ENCODE results near the gene ARSI.
A peak's percentile ranks its signal among the peaks of the same experiment; 100 is the strongest.

ARSI gene

GRCh38 chr5:150303070-150303615, 438 bp upstream of the ARSI start:
- H3K4ac ChIP-seq (ENCODE audit: low read length), result no peak overlapping the region
- H4K91ac ChIP-seq (ENCODE audit: low read depth, low read length, poor library complexity), result no peak overlapping the region
- no peak overlapping the region for H2BK5ac ChIP-seq (ENCODE audit: low read length)
- H2BK12ac ChIP-seq (ENCODE audit: low read length), result no peak overlapping the region
- H4K8ac ChIP-seq (ENCODE audit: low read depth, low read length), result no peak overlapping the region
- no peak overlapping the region for H2BK120ac ChIP-seq (ENCODE audit: low read depth, low read length)
- peak overlapping the region; percentile 46 for H2AFZ ChIP-seq (ENCODE audit: low read length)
- DNase-seq (ENCODE audit: low spot score), result no peak
- H3K4me2 ChIP-seq (ENCODE audit: insufficient read depth, low read length, poor library complexity, severe bottlenecking), result peak overlapping the region; percentile 85
- H3K9me3 ChIP-seq (replicated peaks in 1 of 2; ENCODE audit: control insufficient read depth in 2 of 2, insufficient read depth in 1 of 2, low read depth in 1 of 2, low read length in 2 of 2), result no peaks in the 10 kb centered on the region
- no peak overlapping the region for H3K23ac ChIP-seq (ENCODE audit: low read depth, low read length, poor library complexity)
- no CpG with 5 or more reads among the region's 16 CpGs for WGBS, 2 donors (ENCODE audit: extremely low coverage in 2 of 2, insufficient read length in 2 of 2, insufficient replicate concordance in 1 of 2)
- peak overlapping the region; percentile 14 for H3K27ac ChIP-seq (replicated peaks; ENCODE audit: low read length)
- H3K14ac ChIP-seq (ENCODE audit: low read length), result no peak overlapping the region
- no peaks in the 10 kb centered on the region for H3K79me1 ChIP-seq (ENCODE audit: low read depth, low read length)
- H3K4me3 ChIP-seq (ENCODE audit: low read length in 2 of 2), result peak overlapping the region in 1 of 2 donors; percentile 15
- H3K18ac ChIP-seq (ENCODE audit: low read length), result peak overlapping the region; percentile 38
- H3K4me1 ChIP-seq (ENCODE audit: control insufficient read depth in 2 of 2, insufficient read depth in 1 of 2, low read depth in 1 of 2, low read length in 2 of 2), result peaks cover 21 to 36% of the 10 kb centered on the region in 2 donors
- no peaks in the 10 kb centered on the region for H3K27me3 ChIP-seq (ENCODE audit: control insufficient read depth in 3 of 3, insufficient read depth in 3 of 3, low read depth in 1 of 3, low read length in 3 of 3)
- no peaks in the 10 kb centered on the region for H3K36me3 ChIP-seq (replicated peaks in 1 of 2; ENCODE audit: control insufficient read depth in 2 of 2, insufficient read depth in 2 of 2, low read length in 2 of 2)
- no peak overlapping the region for H2AK5ac ChIP-seq (ENCODE audit: low read depth, low read length)
- no peak overlapping the region for H3K9ac ChIP-seq (ENCODE audit: low read depth, low read length, poor library complexity)
- H2BK15ac ChIP-seq (ENCODE audit: low read length), result no peak overlapping the region

- peak overlapping the region; percentile 32 for H2BK15ac ChIP-seq (ENCODE audit: low read length)
- H3K4me3 ChIP-seq (ENCODE audit: low read length in 2 of 2), result peak overlapping the region in 1 of 2 donors; percentile 60
- peak overlapping the region; percentile 85 for H3K4me2 ChIP-seq (ENCODE audit: insufficient read depth, low read length, poor library complexity, severe bottlenecking)
- no peak overlapping the region for H2BK5ac ChIP-seq (ENCODE audit: low read length)
- peaks cover 21 to 36% of the 10 kb centered on the region in 2 donors for H3K4me1 ChIP-seq (ENCODE audit: control insufficient read depth in 2 of 2, insufficient read depth in 1 of 2, low read depth in 1 of 2, low read length in 2 of 2)
- no peak overlapping the region for H4K8ac ChIP-seq (ENCODE audit: low read depth, low read length)
- no peak overlapping the region for H2BK120ac ChIP-seq (ENCODE audit: low read depth, low read length)
- no peak overlapping the region for H4K91ac ChIP-seq (ENCODE audit: low read depth, low read length, poor library complexity)
- no peak overlapping the region for H3K27ac ChIP-seq (replicated peaks; ENCODE audit: low read length)
- WGBS, 2 donors (ENCODE audit: extremely low coverage in 2 of 2, insufficient read length in 2 of 2, insufficient replicate concordance in 1 of 2), result no CpG with 5 or more reads among the region's 22 CpGs
- H3K79me1 ChIP-seq (ENCODE audit: low read depth, low read length), result no peaks in the 10 kb centered on the region
- no peak overlapping the region for H2BK12ac ChIP-seq (ENCODE audit: low read length)
- H3K23ac ChIP-seq (ENCODE audit: low read depth, low read length, poor library complexity), result peak overlapping the region; percentile 14
- H3K14ac ChIP-seq (ENCODE audit: low read length), result no peak overlapping the region
- H3K4ac ChIP-seq (ENCODE audit: low read length), result no peak overlapping the region
- H2AFZ ChIP-seq (ENCODE audit: low read length), result no peak overlapping the region
- H3K27me3 ChIP-seq (ENCODE audit: control insufficient read depth in 3 of 3, insufficient read depth in 3 of 3, low read depth in 1 of 3, low read length in 3 of 3), result no peaks in the 10 kb centered on the region
- H3K18ac ChIP-seq (ENCODE audit: low read length), result peak overlapping the region; percentile 88
- no peak overlapping the region for H2AK5ac ChIP-seq (ENCODE audit: low read depth, low read length)
- no peaks in the 10 kb centered on the region for H3K9me3 ChIP-seq (replicated peaks in 1 of 2; ENCODE audit: control insufficient read depth in 2 of 2, insufficient read depth in 1 of 2, low read depth in 1 of 2, low read length in 2 of 2)
- DNase-seq (ENCODE audit: low spot score), result no peak
- H3K9ac ChIP-seq (ENCODE audit: low read depth, low read length, poor library complexity), result peak overlapping the region; percentile 46
- H3K36me3 ChIP-seq (replicated peaks in 1 of 2; ENCODE audit: control insufficient read depth in 2 of 2, insufficient read depth in 2 of 2, low read length in 2 of 2), result no peaks in the 10 kb centered on the region
Observed at GRCh38 chr5:150301901-150302300, 804 bp downstream of the ARSI start.

GRCh38 chr5:150301170-150301505, 1.6 kb downstream of the ARSI start:
- Histone ChIP-seq H3K9ac (ENCODE audit: low read depth, low read length, poor library complexity) (no peak overlapping the region), H2BK5ac (ENCODE audit: low read length) (no peak overlapping the region), H3K27me3 (ENCODE audit: control insufficient read depth in 3 of 3, insufficient read depth in 3 of 3, low read depth in 1 of 3, low read length in 3 of 3) (no peaks in the 10 kb centered on the region), H2BK15ac (ENCODE audit: low read length) (no peak overlapping the region), H3K27ac (replicated peaks; ENCODE audit: low read length) (no peak overlapping the region), H3K4me1 (ENCODE audit: control insufficient read depth in 2 of 2, insufficient read depth in 1 of 2, low read depth in 1 of 2, low read length in 2 of 2) (peaks cover 21 to 31% of the 10 kb centered on the region in 2 donors), H3K79me1 (ENCODE audit: low read depth, low read length) (no peaks in the 10 kb centered on the region), H3K23ac (ENCODE audit: low read depth, low read length, poor library complexity) (no peak overlapping the region), H3K14ac (ENCODE audit: low read length) (no peak overlapping the region), H3K9me3 (replicated peaks in 1 of 2; ENCODE audit: control insufficient read depth in 2 of 2, insufficient read depth in 1 of 2, low read depth in 1 of 2, low read length in 2 of 2) (no peaks in the 10 kb centered on the region), H2BK12ac (ENCODE audit: low read length) (no peak overlapping the region), H3K36me3 (replicated peaks in 1 of 2; ENCODE audit: control insufficient read depth in 2 of 2, insufficient read depth in 2 of 2, low read length in 2 of 2) (no peaks in the 10 kb centered on the region), H3K4ac (ENCODE audit: low read length) (no peak overlapping the region), H2BK120ac (ENCODE audit: low read depth, low read length) (no peak overlapping the region), H3K4me2 (ENCODE audit: insufficient read depth, low read length, poor library complexity, severe bottlenecking) (no peak overlapping the region), H3K18ac (ENCODE audit: low read length) (no peak overlapping the region), H2AK5ac (ENCODE audit: low read depth, low read length) (no peak overlapping the region), H3K4me3 (ENCODE audit: low read length in 2 of 2) (no peak overlapping the region), H4K8ac (ENCODE audit: low read depth, low read length) (no peak overlapping the region), H4K91ac (ENCODE audit: low read depth, low read length, poor library complexity) (no peak overlapping the region), H2AFZ (ENCODE audit: low read length) (no peak overlapping the region)
- no CpG with 5 or more reads among the region's 1 CpG for WGBS, 2 donors (ENCODE audit: extremely low coverage in 2 of 2, insufficient read length in 2 of 2, insufficient replicate concordance in 1 of 2)
- no peak for DNase-seq (ENCODE audit: low spot score)

GRCh38 chr5:150300496-150301169, 2.1 kb downstream of the ARSI start:
- Histone ChIP-seq H2AK5ac (ENCODE audit: low read depth, low read length) (no peak overlapping the region), H4K91ac (ENCODE audit: low read depth, low read length, poor library complexity) (no peak overlapping the region), H3K4me3 (ENCODE audit: low read length in 2 of 2) (no peak overlapping the region), H2BK15ac (ENCODE audit: low read length) (no peak overlapping the region), H2BK5ac (ENCODE audit: low read length) (no peak overlapping the region), H3K4me1 (ENCODE audit: control insufficient read depth in 2 of 2, insufficient read depth in 1 of 2, low read depth in 1 of 2, low read length in 2 of 2) (peaks cover 21 to 26% of the 10 kb centered on the region in 2 donors), H3K23ac (ENCODE audit: low read depth, low read length, poor library complexity) (no peak overlapping the region), H3K4ac (ENCODE audit: low read length) (no peak overlapping the region), H3K9me3 (replicated peaks in 1 of 2; ENCODE audit: control insufficient read depth in 2 of 2, insufficient read depth in 1 of 2, low read depth in 1 of 2, low read length in 2 of 2) (no peaks in the 10 kb centered on the region), H3K79me1 (ENCODE audit: low read depth, low read length) (no peaks in the 10 kb centered on the region), H3K27me3 (ENCODE audit: control insufficient read depth in 3 of 3, insufficient read depth in 3 of 3, low read depth in 1 of 3, low read length in 3 of 3) (no peaks in the 10 kb centered on the region), H4K8ac (ENCODE audit: low read depth, low read length) (no peak overlapping the region), H3K4me2 (ENCODE audit: insufficient read depth, low read length, poor library complexity, severe bottlenecking) (no peak overlapping the region), H3K18ac (ENCODE audit: low read length) (no peak overlapping the region), H3K36me3 (replicated peaks in 1 of 2; ENCODE audit: control insufficient read depth in 2 of 2, insufficient read depth in 2 of 2, low read length in 2 of 2) (no peaks in the 10 kb centered on the region), H3K27ac (replicated peaks; ENCODE audit: low read length) (no peak overlapping the region), H2BK120ac (ENCODE audit: low read depth, low read length) (no peak overlapping the region), H3K9ac (ENCODE audit: low read depth, low read length, poor library complexity) (no peak overlapping the region), H2BK12ac (ENCODE audit: low read length) (no peak overlapping the region), H3K14ac (ENCODE audit: low read length) (no peak overlapping the region), H2AFZ (ENCODE audit: low read length) (no peak overlapping the region)
- DNase-seq (ENCODE audit: low spot score), result no peak
- no CpG with 5 or more reads among the region's 13 CpGs for WGBS, 2 donors (ENCODE audit: extremely low coverage in 2 of 2, insufficient read length in 2 of 2, insufficient replicate concordance in 1 of 2)

All from neuronal stem cell (in vitro differentiated cells).